Endothelial cell of umbilical vein (primary cell): Measurements from ENCODE around the gene AIF1L.

ENCODE experiments used
- CTCF ChIP-seq, 2 donors: IDR thresholded peaks; 1 replicate in 1 of 2; 2 replicates in 1 of 2; pipeline ENCODE4 v1.5.1; 2011; ENCODE audit warnings: low read length in 2 of 2, mild to moderate bottlenecking in 2 of 2, moderate library complexity in 2 of 2, control low read depth in 1 of 2, inconsistent platforms in 1 of 2, low read depth in 1 of 2; ENCODE audit not compliant: insufficient read depth in 1 of 2; ENCODE audit errors: extremely low read depth in 1 of 2
- GATA2 ChIP-seq: IDR thresholded peaks from 2 replicates; pipeline ENCODE4 v1.7.0; 2011; ENCODE audit warnings: low read depth, mild to moderate bottlenecking, moderate library complexity, mixed read lengths, low read length; ENCODE audit not compliant: insufficient read length, insufficient read depth

GRCh38 chr9:131140550-131140949 is 44.2 kb downstream of the AIF1L start:
- TF ChIP-seq CTCF (IDR thresholded peaks at IDR 0.05; ENCODE audit: extremely low read depth in 1 of 2, insufficient read depth in 1 of 2, low read depth in 1 of 2, low read length in 2 of 2), result no peak
- TF ChIP-seq GATA2, result no peak
